ENCODE data around the gene HSBP1.
A peak's percentile ranks its signal among the peaks of the same experiment; 100 is the strongest.

HSBP1 gene

DNA sequence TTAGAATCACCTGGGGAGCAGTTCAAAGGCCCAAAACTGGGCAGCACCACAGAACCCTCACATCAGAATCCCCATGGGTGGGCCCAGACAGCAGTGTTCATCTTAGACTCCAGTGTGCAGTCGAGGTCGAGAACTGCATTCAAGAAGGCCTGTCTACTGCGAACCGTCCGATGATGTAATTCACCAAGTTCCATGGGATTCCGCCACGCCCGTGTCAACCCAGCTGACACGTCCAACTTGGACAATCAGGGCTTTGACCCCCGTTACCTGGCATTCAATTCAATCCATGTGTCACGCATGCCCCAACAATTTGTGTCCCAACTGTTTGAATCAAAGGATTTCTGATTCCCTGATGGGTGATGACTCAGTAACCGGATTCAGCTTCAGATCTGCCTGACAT lies 9.2 kb downstream of the HSBP1 start:
- in situ Hi-C loops (cut with HindIII; ENCODE audit: low sequenced_read_pairs), result no loop called here

DNA sequence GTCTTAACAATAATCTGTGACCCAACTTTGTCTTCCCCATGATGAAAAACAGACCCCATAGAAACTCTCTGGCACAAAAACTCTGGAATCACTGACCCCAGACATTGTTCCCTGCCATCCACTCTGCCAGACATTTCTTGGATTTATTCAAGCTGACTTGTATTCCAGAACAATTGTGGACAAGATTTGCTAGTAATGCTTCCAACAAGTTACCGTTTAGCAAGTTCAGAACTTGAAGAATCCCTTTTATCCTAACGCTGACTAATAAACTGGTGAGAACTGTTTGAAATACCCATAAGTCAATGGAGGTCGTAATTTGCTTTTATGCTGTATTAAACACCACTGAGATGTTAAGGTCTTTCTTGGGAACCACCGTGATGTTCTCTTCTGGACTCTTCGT lies 10.5 kb downstream of the HSBP1 start:
- no peak for DNase-seq (ENCODE audit: low read depth)
- TF ChIP-seq, protein P1, sequence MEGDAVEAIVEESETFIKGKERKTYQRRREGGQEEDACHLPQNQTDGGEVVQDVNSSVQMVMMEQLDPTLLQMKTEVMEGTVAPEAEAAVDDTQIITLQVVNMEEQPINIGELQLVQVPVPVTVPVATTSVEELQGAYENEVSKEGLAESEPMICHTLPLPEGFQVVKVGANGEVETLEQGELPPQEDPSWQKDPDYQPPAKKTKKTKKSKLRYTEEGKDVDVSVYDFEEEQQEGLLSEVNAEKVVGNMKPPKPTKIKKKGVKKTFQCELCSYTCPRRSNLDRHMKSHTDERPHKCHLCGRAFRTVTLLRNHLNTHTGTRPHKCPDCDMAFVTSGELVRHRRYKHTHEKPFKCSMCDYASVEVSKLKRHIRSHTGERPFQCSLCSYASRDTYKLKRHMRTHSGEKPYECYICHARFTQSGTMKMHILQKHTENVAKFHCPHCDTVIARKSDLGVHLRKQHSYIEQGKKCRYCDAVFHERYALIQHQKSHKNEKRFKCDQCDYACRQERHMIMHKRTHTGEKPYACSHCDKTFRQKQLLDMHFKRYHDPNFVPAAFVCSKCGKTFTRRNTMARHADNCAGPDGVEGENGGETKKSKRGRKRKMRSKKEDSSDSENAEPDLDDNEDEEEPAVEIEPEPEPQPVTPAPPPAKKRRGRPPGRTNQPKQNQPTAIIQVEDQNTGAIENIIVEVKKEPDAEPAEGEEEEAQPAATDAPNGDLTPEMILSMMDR (IDR thresholded peaks at IDR 0.05; ENCODE audit: low read depth, low read length, missing control alignments), result no peak
- no peak overlapping the region for H3K4me3 ChIP-seq (ENCODE audit: low read depth, low read length)
- in situ Hi-C loops (cut with HindIII; ENCODE audit: low sequenced_read_pairs), result no loop called here

More for the DNA sequence above, 9.2 kb downstream of the HSBP1 start:
- H3K4me3 ChIP-seq (ENCODE audit: low read depth, low read length), result no peak overlapping the region
- no peak for DNase-seq (ENCODE audit: low read depth)
- TF ChIP-seq, protein P1 (IDR thresholded peaks at IDR 0.05; ENCODE audit: low read depth, low read length, missing control alignments), result no peak

- no peak for DNase-seq (ENCODE audit: low read depth)
- H3K4me3 ChIP-seq (ENCODE audit: low read depth, low read length), result no peak overlapping the region
- TF ChIP-seq, protein P1 (IDR thresholded peaks at IDR 0.05; ENCODE audit: low read depth, low read length, missing control alignments), result no peak
- in situ Hi-C loops (cut with HindIII; ENCODE audit: low sequenced_read_pairs), result no loop called here
Measured at GRCh38 chr16:83819361-83819760, 11.6 kb downstream of the HSBP1 start.

GRCh38 chr16:83826146-83826913 lies 18.6 kb downstream of the HSBP1 start:
- TF ChIP-seq, protein P1 (IDR thresholded peaks at IDR 0.05; ENCODE audit: low read depth, low read length, missing control alignments), result peak; percentile 91
- DNase-seq (ENCODE audit: low read depth), result peak; percentile 83
- in situ Hi-C loops (cut with HindIII; ENCODE audit: low sequenced_read_pairs), result no loop called here

GRCh38 chr16:83830091-83830768 lies 22.5 kb downstream of the HSBP1 start:
- TF ChIP-seq, protein P1 (IDR thresholded peaks at IDR 0.05; ENCODE audit: low read depth, low read length, missing control alignments), result no peak
- DNase-seq (ENCODE audit: low read depth), result no peak
- no peak overlapping the region for H3K4me3 ChIP-seq (ENCODE audit: low read depth, low read length)
- in situ Hi-C loops (cut with HindIII; ENCODE audit: low sequenced_read_pairs), result no loop called here

More at GRCh38 chr16:83826146-83826913, 18.6 kb downstream of the HSBP1 start:
- H3K4me3 ChIP-seq (ENCODE audit: low read depth, low read length), result no peak overlapping the region

- no peak overlapping the region for H3K4me3 ChIP-seq (ENCODE audit: low read depth, low read length)
- in situ Hi-C loops (cut with HindIII; ENCODE audit: low sequenced_read_pairs), result no loop called here
- DNase-seq (ENCODE audit: low read depth), result no peak
- TF ChIP-seq, protein P1 (IDR thresholded peaks at IDR 0.05; ENCODE audit: low read depth, low read length, missing control alignments), result no peak
Measured at GRCh38 chr16:83830769-83831455, 23.1 kb downstream of the HSBP1 start.

All from astrocyte of the cerebellum (primary cell).